Activated CD4-positive, CD25-positive, alpha-beta regulatory T cell (primary cell): Measurements from ENCODE around the gene TUB.

Source experiments
- DNase-seq, 4 experiments: peaks; one replicate each; lab custom pipeline; 2025; lab: John Stamatoyannopoulos, UW

TUB gene

GRCh38 chr11:8047382-8047781, 33.6 kb upstream of the TUB start:
- no peak for DNase-seq

- no peak for DNase-seq
These were observed 31.9 kb upstream of the TUB start for GRCh38 chr11:8049084-8049483.

- no peak for DNase-seq
These were observed 25.7 kb upstream of the TUB start for GRCh38 chr11:8055091-8055835.

- no peak for DNase-seq
These were observed 25.0 kb upstream of the TUB start for GRCh38 chr11:8055836-8056526.

- no peak for DNase-seq
These were observed 24.1 kb upstream of the TUB start for GRCh38 chr11:8056810-8057463.

- DNase-seq: no peak
These were observed 22.8 kb upstream of the TUB start for GRCh38 chr11:8058216-8058615.

- DNase-seq: no peak
These were observed 22.0 kb upstream of the TUB start for GRCh38 chr11:8059030-8059429.

- DNase-seq: no peak
These were observed 21.4 kb upstream of the TUB start for GRCh38 chr11:8059571-8060011.

- no peak for DNase-seq
These were observed 20.8 kb upstream of the TUB start for GRCh38 chr11:8060146-8060719.

- no peak for DNase-seq
These were observed 20.0 kb upstream of the TUB start for GRCh38 chr11:8060801-8061554.

GRCh38 chr11:8061555-8062428, 19.2 kb upstream of the TUB start:
- no peak for DNase-seq

GRCh38 chr11:8062781-8063257, 18.2 kb upstream of the TUB start:
- DNase-seq: no peak

GRCh38 chr11:8063324-8063723, 17.7 kb upstream of the TUB start:
- no peak for DNase-seq

- DNase-seq: no peak
These were observed 16.0 kb upstream of the TUB start for GRCh38 chr11:8065031-8065430.

- no peak for DNase-seq
These were observed 14.7 kb upstream of the TUB start for GRCh38 chr11:8066036-8066910.

- DNase-seq: no peak
These were observed 14.0 kb upstream of the TUB start for GRCh38 chr11:8066911-8067455.

GRCh38 chr11:8067567-8067928, 13.5 kb upstream of the TUB start:
- DNase-seq: no peak

- DNase-seq: no peak
These were observed 13.0 kb upstream of the TUB start for GRCh38 chr11:8067929-8068575.

- DNase-seq: no peak
These were observed 12.3 kb upstream of the TUB start for GRCh38 chr11:8068605-8069221.
